Liver (tissue), 9 donors: ENCODE measurements around the gene SIGLEC7. TPM values are rescaled to one million over a fixed set of nuclear protein-coding genes. Genes with fewer than 3 reads are reported as not detected.

Experiments used
- DNase-seq: peaks from one replicate; pipeline ENCODE4 v3.0.0-alpha.2; 2017; ENCODE audit warnings: low spot score
- H3K27ac ChIP-seq, 2 donors: one replicate each; pipeline ENCODE4 v1.7.0; 2013; ENCODE audit warnings: inconsistent platforms in 2 of 2, low read length in 2 of 2, control low read depth in 1 of 2, low read depth in 1 of 2, mild to moderate bottlenecking in 1 of 2
- H3K27me3 ChIP-seq, 4 donors: one replicate each; pipeline versions ENCODE4 v1.6.1 to v1.7.0; 2013; ENCODE audit warnings: low read length in 3 of 4, inconsistent platforms in 1 of 4, mild to moderate bottlenecking in 1 of 4, moderate library complexity in 1 of 4; ENCODE audit not compliant: control insufficient read depth in 4 of 4, insufficient read depth in 4 of 4
- H3K36me3 ChIP-seq, 4 donors: one replicate each; pipeline versions ENCODE4 v1.6.1 to v1.7.0; 2013; ENCODE audit warnings: low read length in 3 of 4, mild to moderate bottlenecking in 3 of 4, low read depth in 1 of 4, moderate library complexity in 1 of 4; ENCODE audit not compliant: control insufficient read depth in 4 of 4, insufficient read depth in 3 of 4
- H3K4me1 ChIP-seq, 4 donors: one replicate each; pipeline versions ENCODE4 v1.6.1 to v1.7.0; 2013; ENCODE audit warnings: low read length in 3 of 4, mild to moderate bottlenecking in 3 of 4, moderate library complexity in 1 of 4; ENCODE audit not compliant: control insufficient read depth in 4 of 4, insufficient read depth in 4 of 4
- H3K4me3 ChIP-seq, 3 donors: one replicate each; pipeline versions ENCODE4 v1.6.1 to v1.7.0; 2013; ENCODE audit warnings: low read length in 3 of 3, control low read depth in 1 of 3, low read depth in 1 of 3, mild to moderate bottlenecking in 1 of 3
- H3K9ac ChIP-seq, 2 donors: one replicate each; pipeline ENCODE4 v1.7.0; 2013; ENCODE audit warnings: low read length in 2 of 2, mild to moderate bottlenecking in 2 of 2, moderate library complexity in 2 of 2, control low read depth in 1 of 2, low read depth in 1 of 2
- H3K9me3 ChIP-seq, 4 donors: one replicate each; pipeline versions ENCODE4 v1.6.1 to v1.7.0; 2013; ENCODE audit warnings: low read length in 3 of 4; ENCODE audit not compliant: control insufficient read depth in 4 of 4
- ATF3 ChIP-seq: IDR thresholded peaks from 2 replicates; pipeline ENCODE4 v1.6.1; 2016; ENCODE audit warnings: antibody characterized with exemption
- EGR1 ChIP-seq, 2 donors: IDR thresholded peaks; 2 replicates each; pipeline ENCODE4 v1.6.1; 2016 to 2018; ENCODE audit warnings: antibody characterized with exemption in 2 of 2, low read depth in 2 of 2
- FOXA1 ChIP-seq: IDR thresholded peaks from 2 replicates; pipeline ENCODE4 v1.6.1; 2016; ENCODE audit warnings: antibody characterized with exemption
- FOXA2 ChIP-seq: IDR thresholded peaks from 2 replicates; pipeline ENCODE4 v1.6.1; 2016; ENCODE audit warnings: antibody characterized with exemption
- GABPA ChIP-seq, 2 donors: IDR thresholded peaks in 1 of 2; conservative IDR thresholded peaks in 1 of 2; 2 replicates each; pipeline ENCODE4 v1.6.1; 2016; ENCODE audit warnings: antibody characterized with exemption in 2 of 2, mild to moderate bottlenecking in 1 of 2, moderate library complexity in 1 of 2
- HNF4A ChIP-seq, 2 donors: conservative IDR thresholded peaks; 2 replicates each; pipeline ENCODE4 v1.6.1; 2016; ENCODE audit warnings: antibody characterized with exemption in 2 of 2, mild to moderate bottlenecking in 2 of 2
- JUND ChIP-seq, 2 donors: IDR thresholded peaks; 2 replicates each; pipeline ENCODE4 v1.6.1; 2016; ENCODE audit warnings: antibody characterized with exemption in 2 of 2
- NR2F2 ChIP-seq: IDR thresholded peaks from 2 replicates; pipeline ENCODE4 v1.6.1; 2016; ENCODE audit warnings: antibody characterized with exemption
- RAD21 ChIP-seq, 2 donors: IDR thresholded peaks; 2 replicates each; pipeline ENCODE4 v1.6.1; 2016; ENCODE audit warnings: antibody characterized with exemption in 2 of 2, mild to moderate bottlenecking in 2 of 2
- REST ChIP-seq: IDR thresholded peaks from 2 replicates; pipeline ENCODE4 v1.6.1; 2016; ENCODE audit warnings: antibody characterized with exemption, mild to moderate bottlenecking
- SP1 ChIP-seq: IDR thresholded peaks from 2 replicates; pipeline ENCODE4 v1.6.1; 2018; ENCODE audit warnings: antibody characterized with exemption, mild to moderate bottlenecking
- TAF1 ChIP-seq: conservative IDR thresholded peaks from 2 replicates; pipeline ENCODE4 v1.6.1; 2016; ENCODE audit warnings: antibody characterized with exemption, mild to moderate bottlenecking
- YY1 ChIP-seq: IDR thresholded peaks from 2 replicates; pipeline ENCODE4 v1.6.1; 2016; ENCODE audit warnings: antibody characterized with exemption, mild to moderate bottlenecking
- ZBTB33 ChIP-seq: IDR thresholded peaks from 2 replicates; pipeline ENCODE4 v1.6.1; 2016; ENCODE audit warnings: antibody characterized with exemption
- WGBS: extraction: QIAGEN DNeasy Blood & Tissue Kit; methylation state at CpG from one replicate; pipeline ENCODE4 v1.1.7; 2013; 5-methylcytosine and 5-hydroxymethylcytosine counted together
- polyA plus RNA-seq, 2 donors: library from polyadenylated mRNA; stranded (reverse) in 1 of 2; unstranded in 1 of 2; fragments of 200-250 nt in 1 of 2; fragments of >200 nt in 1 of 2; fragmentation: Nextera tagmentation in 1 of 2; extraction: Ambion mirVana in 1 of 2; gene quantifications; one replicate each; pipeline versions ENCODE4 v1.2.1 to v1.2.3, GENCODE V29; 2013 to 2015
- total RNA-seq, 2 donors: library from RNA; depleted of rRNA; stranded (reverse); fragments of >200 nt; gene quantifications; one replicate each; pipeline ENCODE4 v1.2.3, GENCODE V29; 2014
- TF ChIP-seq, protein P1 (sequence below): IDR thresholded peaks from 2 replicates; pipeline ENCODE4 v1.6.1; 2016; ENCODE audit warnings: antibody characterized with exemption
- TF ChIP-seq, protein P2 (sequence below): fragments of 150-350 bp; IDR thresholded peaks from 2 replicates; pipeline ENCODE4 v1.5.1; 2017; ENCODE audit warnings: improper control_type of control experiment, low read depth, low read length; ENCODE audit not compliant: missing input control
- donor health status: healthy.
- donor health status: healthy.
- donor health status: healthy.
- donor health status: healthy.
- donor health status: healthy.

The SIGLEC7 gene
- total and polyA plus RNA-seq, 4 donors: 2.7 to 4.8 (median 3.9) TPM

- no peaks in the 10 kb centered on the region for H3K36me3 ChIP-seq
- H3K4me3 ChIP-seq: no peak overlapping the region
- DNase-seq: no peak
- no peak overlapping the region for H3K9ac ChIP-seq
- H3K27ac ChIP-seq: no peak overlapping the region
- H3K9me3 ChIP-seq: no peaks in the 10 kb centered on the region
- TF ChIP-seq EGR1 (IDR thresholded peaks at IDR 0.05; ENCODE audit: low read depth in 2 of 2): no peak
- no peak for TF ChIP-seq FOXA2
- TF ChIP-seq, protein P1, sequence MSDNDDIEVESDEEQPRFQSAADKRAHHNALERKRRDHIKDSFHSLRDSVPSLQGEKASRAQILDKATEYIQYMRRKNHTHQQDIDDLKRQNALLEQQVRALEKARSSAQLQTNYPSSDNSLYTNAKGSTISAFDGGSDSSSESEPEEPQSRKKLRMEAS: no peak
- no peak for TF ChIP-seq ATF3
- TF ChIP-seq HNF4A (conservative IDR thresholded peaks at IDR 0.05): no peak
- H3K4me1 ChIP-seq: no peaks in the 10 kb centered on the region
- WGBS: 70% methylated on average over 3 of the region's 3 CpGs
- no peaks in the 10 kb centered on the region for H3K27me3 ChIP-seq
These were observed 6.5 kb downstream of the SIGLEC7 start for GRCh38 chr19:51148580-51148979.

GRCh38 chr19:51150627-51151026 is 8.5 kb downstream of the SIGLEC7 start:
- TF ChIP-seq GABPA (IDR thresholded peaks at IDR 0.05 in 1 of 2, conservative IDR thresholded peaks at IDR 0.05 in 1 of 2): no peak
- TF ChIP-seq FOXA1: no peak
- no peak for TF ChIP-seq SP1
- no peak for TF ChIP-seq TAF1
- TF ChIP-seq, protein P2, sequence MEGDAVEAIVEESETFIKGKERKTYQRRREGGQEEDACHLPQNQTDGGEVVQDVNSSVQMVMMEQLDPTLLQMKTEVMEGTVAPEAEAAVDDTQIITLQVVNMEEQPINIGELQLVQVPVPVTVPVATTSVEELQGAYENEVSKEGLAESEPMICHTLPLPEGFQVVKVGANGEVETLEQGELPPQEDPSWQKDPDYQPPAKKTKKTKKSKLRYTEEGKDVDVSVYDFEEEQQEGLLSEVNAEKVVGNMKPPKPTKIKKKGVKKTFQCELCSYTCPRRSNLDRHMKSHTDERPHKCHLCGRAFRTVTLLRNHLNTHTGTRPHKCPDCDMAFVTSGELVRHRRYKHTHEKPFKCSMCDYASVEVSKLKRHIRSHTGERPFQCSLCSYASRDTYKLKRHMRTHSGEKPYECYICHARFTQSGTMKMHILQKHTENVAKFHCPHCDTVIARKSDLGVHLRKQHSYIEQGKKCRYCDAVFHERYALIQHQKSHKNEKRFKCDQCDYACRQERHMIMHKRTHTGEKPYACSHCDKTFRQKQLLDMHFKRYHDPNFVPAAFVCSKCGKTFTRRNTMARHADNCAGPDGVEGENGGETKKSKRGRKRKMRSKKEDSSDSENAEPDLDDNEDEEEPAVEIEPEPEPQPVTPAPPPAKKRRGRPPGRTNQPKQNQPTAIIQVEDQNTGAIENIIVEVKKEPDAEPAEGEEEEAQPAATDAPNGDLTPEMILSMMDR: no peak
- no peak for TF ChIP-seq RAD21 (IDR thresholded peaks at IDR 0.05)
- no peak for TF ChIP-seq ZBTB33
- TF ChIP-seq, protein P1: no peak
- no peak for TF ChIP-seq FOXA2
- Histone ChIP-seq H3K4me3 (no peak overlapping the region), H3K4me1 (no peaks in the 10 kb centered on the region), H3K9me3 (no peaks in the 10 kb centered on the region), H3K27ac (no peak overlapping the region), H3K36me3 (no peaks in the 10 kb centered on the region), H3K9ac (no peak overlapping the region), H3K27me3 (no peaks in the 10 kb centered on the region)
- no peak for DNase-seq
- WGBS: 55% methylated on average over 3 of the region's 3 CpGs

DNA sequence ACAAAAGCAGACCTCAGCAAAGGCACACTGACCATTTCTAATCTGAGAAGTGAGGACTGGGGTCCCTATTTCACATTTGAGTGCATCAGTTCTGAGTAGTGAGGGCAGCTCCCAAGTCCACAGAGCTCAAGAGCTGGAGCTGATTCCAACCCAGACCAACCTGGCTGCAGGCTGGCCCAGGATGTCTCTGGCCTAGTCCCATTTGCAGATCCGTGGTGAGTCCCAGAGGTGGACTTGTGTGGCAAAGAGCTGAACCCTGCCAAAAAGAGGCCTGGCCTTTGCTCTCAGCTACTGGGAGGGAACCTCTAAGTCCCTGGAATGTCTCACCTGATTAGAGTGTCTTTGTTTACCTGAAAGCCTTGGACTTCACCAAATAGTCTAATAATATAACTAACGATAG is 14.6 kb downstream of the SIGLEC7 start:
- Histone ChIP-seq H3K27ac (no peak overlapping the region), H3K27me3 (no peaks in the 10 kb centered on the region), H3K4me1 (no peaks in the 10 kb centered on the region), H3K4me3 (no peak overlapping the region), H3K9ac (no peak overlapping the region), H3K36me3 (no peaks in the 10 kb centered on the region), H3K9me3 (no peaks in the 10 kb centered on the region)
- DNase-seq: no peak
- 29% methylated on average over 2 of the region's 2 CpGs for WGBS
- no peak for TF ChIP-seq NR2F2
- no peak for TF ChIP-seq RAD21 (IDR thresholded peaks at IDR 0.05)
- TF ChIP-seq, protein P1: no peak
- TF ChIP-seq ATF3: no peak
- TF ChIP-seq JUND (IDR thresholded peaks at IDR 0.05): no peak
- TF ChIP-seq GABPA (IDR thresholded peaks at IDR 0.05 in 1 of 2, conservative IDR thresholded peaks at IDR 0.05 in 1 of 2): no peak
- TF ChIP-seq TAF1: no peak
- TF ChIP-seq YY1: no peak
- no peak for TF ChIP-seq FOXA2
- no peak for TF ChIP-seq FOXA1
- TF ChIP-seq REST: no peak
- no peak for TF ChIP-seq ZBTB33
